Neuronal stem cell (in vitro differentiated cells): ENCODE results near the gene PSMC2.
A peak's percentile ranks its signal among the peaks of the same experiment; 100 is the strongest.

ENCODE experiments used
- DNase-seq: peaks from one replicate; pipeline ENCODE4 v3.0.0-alpha.2; 2013; ENCODE audit warnings: low spot score
- H2AFZ ChIP-seq: one replicate; pipeline ENCODE4 v1.6.1; 2013; ENCODE audit warnings: mild to moderate bottlenecking, low read length, inconsistent platforms
- H2AK5ac ChIP-seq: 2 replicates; pipeline ENCODE4 v1.6.1; 2013; ENCODE audit warnings: low read depth, mild to moderate bottlenecking, inconsistent platforms, low read length, moderate library complexity, mixed read lengths
- H2BK120ac ChIP-seq: 2 replicates; pipeline ENCODE4 v1.6.1; 2013; ENCODE audit warnings: low read depth, mild to moderate bottlenecking, inconsistent platforms, low read length, moderate library complexity, mixed read lengths
- H2BK12ac ChIP-seq: one replicate; pipeline ENCODE4 v1.6.1; 2013; ENCODE audit warnings: low read length, inconsistent platforms
- H2BK15ac ChIP-seq: 2 replicates; pipeline ENCODE4 v1.6.1; 2013; ENCODE audit warnings: mild to moderate bottlenecking, low read length, inconsistent platforms, mixed read lengths
- H2BK5ac ChIP-seq: one replicate; pipeline ENCODE4 v1.6.1; 2013; ENCODE audit warnings: inconsistent platforms, mild to moderate bottlenecking, low read length, moderate library complexity
- H3K14ac ChIP-seq: one replicate; pipeline ENCODE4 v1.6.1; 2013; ENCODE audit warnings: low read length, inconsistent platforms
- H3K18ac ChIP-seq: 2 replicates; pipeline ENCODE4 v1.6.1; 2013; ENCODE audit warnings: low read length, inconsistent platforms
- H3K23ac ChIP-seq: 2 replicates; pipeline ENCODE4 v1.6.1; 2013; ENCODE audit warnings: low read depth, mild to moderate bottlenecking, mixed read lengths, low read length, inconsistent platforms; ENCODE audit not compliant: poor library complexity
- H3K27ac ChIP-seq: replicated peaks from 3 replicates; pipeline ENCODE4 v1.5.1; 2013; ENCODE audit warnings: low read length, inconsistent platforms
- H3K27me3 ChIP-seq, 3 experiments: 2 replicates each; pipeline ENCODE4 v1.6.1; 2013; ENCODE audit warnings: low read length in 3 of 3, mild to moderate bottlenecking in 2 of 3, inconsistent platforms in 1 of 3, low read depth in 1 of 3, mixed read lengths in 1 of 3, moderate library complexity in 1 of 3; ENCODE audit not compliant: control insufficient read depth in 3 of 3, insufficient read depth in 3 of 3
- H3K36me3 ChIP-seq, 2 donors: replicated peaks in 1 of 2; 2 replicates each; pipeline ENCODE4 v1.6.1; 2013; ENCODE audit warnings: low read length in 2 of 2; ENCODE audit not compliant: control insufficient read depth in 2 of 2, insufficient read depth in 2 of 2
- H3K4ac ChIP-seq: 2 replicates; pipeline ENCODE4 v1.6.1; 2013; ENCODE audit warnings: inconsistent platforms, mild to moderate bottlenecking, low read length, moderate library complexity
- H3K4me1 ChIP-seq, 2 donors: 1 replicate in 1 of 2; 2 replicates in 1 of 2; pipeline ENCODE4 v1.6.1; 2013; ENCODE audit warnings: low read length in 2 of 2, low read depth in 1 of 2; ENCODE audit not compliant: control insufficient read depth in 2 of 2, insufficient read depth in 1 of 2
- H3K4me2 ChIP-seq: one replicate; pipeline ENCODE4 v1.6.1; 2013; ENCODE audit warnings: mild to moderate bottlenecking, low read length, inconsistent platforms; ENCODE audit not compliant: insufficient read depth, poor library complexity, severe bottlenecking
- H3K4me3 ChIP-seq, 2 donors: 2 replicates each; pipeline ENCODE4 v1.5.1; 2013; ENCODE audit warnings: low read length in 2 of 2, mild to moderate bottlenecking in 2 of 2, inconsistent platforms in 1 of 2, moderate library complexity in 1 of 2
- H3K79me1 ChIP-seq: one replicate; pipeline ENCODE4 v1.6.1; 2013; ENCODE audit warnings: low read depth, mild to moderate bottlenecking, inconsistent platforms, low read length, moderate library complexity
- H3K9ac ChIP-seq: one replicate; pipeline ENCODE4 v1.6.1; 2013; ENCODE audit warnings: mild to moderate bottlenecking, low read depth, low read length, inconsistent platforms; ENCODE audit not compliant: poor library complexity
- H3K9me3 ChIP-seq, 2 donors: replicated peaks in 1 of 2; 2 replicates each; pipeline versions ENCODE3 to v1.6.1; 2013; ENCODE audit warnings: low read length in 2 of 2, mild to moderate bottlenecking in 2 of 2, inconsistent platforms in 1 of 2, low read depth in 1 of 2, mixed read lengths in 1 of 2, moderate library complexity in 1 of 2; ENCODE audit not compliant: control insufficient read depth in 2 of 2, insufficient read depth in 1 of 2
- H4K8ac ChIP-seq: one replicate; pipeline ENCODE4 v1.6.1; 2013; ENCODE audit warnings: low read depth, mild to moderate bottlenecking, inconsistent platforms, low read length, moderate library complexity
- H4K91ac ChIP-seq: one replicate; pipeline ENCODE4 v1.6.1; 2013; ENCODE audit warnings: low read length, low read depth, mild to moderate bottlenecking, inconsistent platforms; ENCODE audit not compliant: poor library complexity
- WGBS, 2 donors: extraction: QIAGEN DNeasy Blood & Tissue Kit; methylation state at CpG; one replicate each; pipeline ENCODE4 v1.1.7; 2013; ENCODE audit warnings: missing lambda C conversion rate in 2 of 2, mixed read lengths in 1 of 2; ENCODE audit not compliant: insufficient read length in 2 of 2, insufficient replicate concordance in 1 of 2; ENCODE audit errors: extremely low coverage in 2 of 2; 5-methylcytosine and 5-hydroxymethylcytosine counted together

The PSMC2 gene

DNA sequence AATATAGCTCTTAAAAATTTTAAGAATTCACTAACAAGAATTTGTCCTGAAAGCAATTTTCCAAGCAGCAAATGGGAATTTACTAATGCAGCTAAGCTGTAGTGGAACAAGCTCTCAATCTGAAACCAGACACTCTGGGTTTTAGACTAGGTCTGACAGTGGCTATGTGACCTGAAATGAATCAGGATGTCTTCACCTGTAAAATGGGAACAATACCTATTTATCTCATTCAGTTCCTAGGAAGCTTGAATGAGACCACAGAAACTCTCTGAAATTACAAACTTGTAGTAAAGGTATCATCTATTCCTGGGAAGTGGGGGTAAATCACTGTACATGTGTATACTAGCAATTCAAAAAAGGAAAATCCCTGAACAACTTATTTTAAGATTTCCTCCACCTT is 4.1 kb upstream of the PSMC2 start:
- no peak overlapping the region for H3K27ac ChIP-seq
- DNase-seq, result no peak

DNA sequence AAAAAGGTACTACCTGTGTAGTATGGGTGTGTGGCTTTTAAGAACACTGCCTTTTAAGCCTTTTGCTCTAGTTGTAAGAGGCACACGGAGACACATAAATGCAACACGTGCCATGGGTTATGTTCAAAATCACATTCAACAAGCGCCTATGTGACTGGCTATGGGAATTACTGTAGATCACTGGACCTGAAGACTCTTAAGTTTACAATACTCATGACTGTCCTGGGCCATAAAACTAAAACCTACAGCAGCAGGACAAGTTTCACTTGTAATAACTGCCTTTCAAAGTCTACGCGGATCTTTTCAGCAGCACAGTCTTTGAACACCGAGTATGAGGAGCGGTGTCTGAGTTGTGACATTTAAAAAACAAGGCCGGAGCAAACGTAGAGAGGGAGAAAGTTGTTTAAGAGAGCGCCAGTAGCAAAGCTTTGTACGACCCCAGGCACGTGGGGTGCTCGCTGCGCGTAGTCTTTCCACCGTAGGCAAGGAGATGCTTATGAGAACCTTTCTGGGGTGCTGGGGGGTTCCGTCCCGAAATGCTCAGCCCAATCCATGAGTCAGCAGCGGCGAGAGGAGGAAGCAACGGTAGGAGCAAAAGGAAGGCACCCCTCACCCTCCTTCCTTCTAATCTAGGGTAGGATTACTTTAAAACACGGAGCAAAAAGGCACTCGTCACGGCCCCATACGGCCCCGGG is 3.5 kb upstream of the PSMC2 start:
- peaks cover 3 to 6% of the 10 kb centered on the region in 2 donors for H3K4me1 ChIP-seq
- H2BK120ac ChIP-seq, result no peak overlapping the region
- H2AFZ ChIP-seq, result peak overlapping the region; percentile 89
- H3K9me3 ChIP-seq, result no peaks in the 10 kb centered on the region
- H2AK5ac ChIP-seq, result peak overlapping the region; percentile 51
- no peak overlapping the region for H2BK5ac ChIP-seq
- H3K14ac ChIP-seq, result peak overlapping the region; percentile 21
- H4K91ac ChIP-seq, result no peak overlapping the region
- no peak overlapping the region for H2BK15ac ChIP-seq
- peak overlapping the region; percentile 97 for H3K9ac ChIP-seq
- no peak overlapping the region for H3K4ac ChIP-seq
- H4K8ac ChIP-seq, result peak overlapping the region; percentile 24
- no peak overlapping the region for H2BK12ac ChIP-seq
- peaks cover 6% of the 10 kb centered on the region for H3K79me1 ChIP-seq
- DNase-seq, result no peak
- H3K36me3 ChIP-seq, result peaks cover 3 to 34% of the 10 kb centered on the region in 2 donors
- H3K4me3 ChIP-seq, result peak overlapping the region; percentile 82 to 97
- peak overlapping the region; percentile 64 for H3K27ac ChIP-seq
- WGBS, 2 donors, result no CpG with 5 or more reads among the region's 26 CpGs
- H3K18ac ChIP-seq, result peak overlapping the region; percentile 20
- peak overlapping the region; percentile 97 for H3K23ac ChIP-seq
- no peaks in the 10 kb centered on the region for H3K27me3 ChIP-seq
- H3K4me2 ChIP-seq, result peak overlapping the region; percentile 68

More for the DNA sequence above, 4.1 kb upstream of the PSMC2 start:
- H3K23ac ChIP-seq, result no peak overlapping the region
- H3K36me3 ChIP-seq, result peaks cover 3 to 37% of the 10 kb centered on the region in 2 donors
- H3K4me3 ChIP-seq, result peak overlapping the region in 1 of 2 donors; percentile 82
- peaks cover 6% of the 10 kb centered on the region for H3K79me1 ChIP-seq
- peak overlapping the region; percentile 68 for H3K4me2 ChIP-seq
- H2BK15ac ChIP-seq, result no peak overlapping the region
- peaks cover 0 to 3% of the 10 kb centered on the region in 2 donors for H3K4me1 ChIP-seq
- no peak overlapping the region for H2BK5ac ChIP-seq
- no peak overlapping the region for H3K14ac ChIP-seq
- H4K8ac ChIP-seq, result no peak overlapping the region
- no peak overlapping the region for H2AK5ac ChIP-seq
- H2AFZ ChIP-seq, result no peak overlapping the region
- H3K18ac ChIP-seq, result no peak overlapping the region
- H2BK120ac ChIP-seq, result no peak overlapping the region
- H3K9ac ChIP-seq, result no peak overlapping the region
- H4K91ac ChIP-seq, result no peak overlapping the region
- H3K27me3 ChIP-seq, result no peaks in the 10 kb centered on the region
- H3K9me3 ChIP-seq, result no peaks in the 10 kb centered on the region
- H2BK12ac ChIP-seq, result no peak overlapping the region
- no peak overlapping the region for H3K4ac ChIP-seq

DNA sequence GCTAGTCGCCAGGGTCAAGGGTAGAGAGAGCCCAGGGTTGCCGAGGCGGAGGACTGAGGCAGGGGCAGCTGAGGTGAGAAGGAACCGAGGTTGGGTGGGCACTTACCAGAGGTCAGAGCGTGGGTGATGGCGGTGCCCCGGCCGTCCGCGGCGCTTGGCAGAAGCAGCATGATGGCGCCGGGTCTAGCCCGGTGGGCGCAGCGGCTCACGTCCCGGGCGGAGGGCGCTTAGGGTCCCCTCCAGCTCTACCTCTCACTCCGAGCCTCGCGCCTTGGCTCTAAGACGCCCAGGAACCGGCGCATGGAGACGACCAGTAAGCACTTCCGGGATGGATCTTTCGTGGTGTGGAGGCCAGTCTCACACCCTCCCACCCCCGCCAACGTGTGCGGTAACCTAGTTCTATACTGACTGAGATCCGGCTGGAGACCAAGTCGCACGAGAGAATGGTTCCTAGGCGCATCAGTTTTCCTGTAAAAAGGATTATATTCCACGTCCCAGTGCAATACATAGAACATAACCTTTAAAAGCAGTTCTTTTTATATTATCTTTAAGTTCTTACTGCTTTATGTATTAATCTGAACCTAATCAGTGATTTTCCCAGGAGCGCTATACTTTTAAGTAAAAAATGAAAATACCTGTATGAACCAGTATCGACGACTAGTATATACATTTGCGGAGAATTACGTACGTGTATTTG is 2.8 kb upstream of the PSMC2 start, which contains the start of gene DNAJC2:
Gene DNAJC2 (minus strand): TSS at position 315 of the 697 bp plus-strand sequence. CDS start 145 bp downstream, at position 170.
- peak within 1 kb of the TSS; percentile 64 for H3K27ac ChIP-seq
- peak within 1 kb of the TSS; percentile 97 for H3K9ac ChIP-seq
- H3K36me3 ChIP-seq, result peaks cover 3 to 27% of the 10 kb centered on the region in 2 donors
- H4K91ac ChIP-seq, result peak within 1 kb of the TSS; percentile 85
- peak within 1 kb of the TSS; percentile 97 for H3K23ac ChIP-seq
- no peak within 1 kb of the TSS for H2BK15ac ChIP-seq
- H3K27me3 ChIP-seq, result no peaks in the 10 kb centered on the region
- peak within 1 kb of the TSS; percentile 68 for H3K4me2 ChIP-seq
- H3K18ac ChIP-seq, result peak within 1 kb of the TSS; percentile 20
- peaks cover 3 to 9% of the 10 kb centered on the region in 2 donors for H3K4me1 ChIP-seq
- WGBS, 2 donors, result no CpG with 5 or more reads among the region's 43 CpGs
- H4K8ac ChIP-seq, result peak within 1 kb of the TSS; percentile 24
- no peaks in the 10 kb centered on the region for H3K9me3 ChIP-seq
- H2AK5ac ChIP-seq, result peak within 1 kb of the TSS; percentile 51
- peak within 1 kb of the TSS; percentile 89 for H2AFZ ChIP-seq
- H2BK120ac ChIP-seq, result no peak within 1 kb of the TSS
- peak within 1 kb of the TSS; percentile 82 to 97 for H3K4me3 ChIP-seq
- H3K14ac ChIP-seq, result peak within 1 kb of the TSS; percentile 21
- DNase-seq, result peak; percentile 83
- no peak within 1 kb of the TSS for H2BK12ac ChIP-seq
- no peak within 1 kb of the TSS for H2BK5ac ChIP-seq
- H3K79me1 ChIP-seq, result peaks cover 8% of the 10 kb centered on the region
- no peak within 1 kb of the TSS for H3K4ac ChIP-seq

DNA sequence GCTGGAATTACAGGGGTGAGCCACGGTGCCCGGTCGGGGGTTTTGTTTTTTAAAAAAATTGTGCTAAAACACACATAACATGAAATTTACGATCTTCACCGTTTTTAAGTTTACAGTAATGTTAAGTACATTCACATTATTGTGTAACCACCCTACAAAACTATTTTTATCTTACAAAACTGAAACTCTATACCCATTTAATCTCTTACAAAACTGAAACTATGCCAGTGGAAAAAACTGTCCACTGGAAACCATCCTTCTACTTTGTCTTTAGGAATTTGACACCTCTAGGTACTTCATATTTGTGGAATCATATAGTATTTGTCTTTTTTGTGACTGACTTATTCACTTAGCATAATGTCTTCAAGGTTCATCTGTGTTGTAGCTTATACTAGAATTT is 1.0 kb upstream of the PSMC2 start:
- Histone ChIP-seq H4K91ac (no peak overlapping the region), H3K4me3 (no peak overlapping the region), H2BK12ac (no peak overlapping the region), H3K27ac (no peak overlapping the region), H3K4me1 (peaks cover 3 to 9% of the 10 kb centered on the region in 2 donors), H3K79me1 (peaks cover 8% of the 10 kb centered on the region), H3K36me3 (peaks cover 2 to 19% of the 10 kb centered on the region in 2 donors), H4K8ac (no peak overlapping the region), H3K18ac (no peak overlapping the region), H3K14ac (no peak overlapping the region), H2BK15ac (no peak overlapping the region), H2BK120ac (no peak overlapping the region), H3K4ac (no peak overlapping the region), H3K9me3 (no peaks in the 10 kb centered on the region), H2AFZ (peak overlapping the region; percentile 88), H2BK5ac (no peak overlapping the region), H3K27me3 (no peaks in the 10 kb centered on the region), H3K23ac (no peak overlapping the region), H3K9ac (no peak overlapping the region), H2AK5ac (no peak overlapping the region), H3K4me2 (no peak overlapping the region)
- no peak for DNase-seq
- WGBS, 2 donors, result no CpG with 5 or more reads among the region's 5 CpGs
